ENCODE measurements around the gene PANX2. TPM values are rescaled to one million over a fixed set of nuclear protein-coding genes. Genes with fewer than 3 reads are reported as not detected.

Gene PANX2
- total and polyA plus RNA-seq, 5 donors from 2014 or later: not detected

Other genes starting within 250 kb of the PANX2 start
- 294 TPM for gene PIM3, start 210.0 kb upstream of the PANX2 start, total RNA-seq
- gene PIM3, start 210.0 kb upstream of the PANX2 start, polyA plus RNA-seq: 10 to 100 TPM; 34.0 to 47.1 (median 40.3) TPM
- gene IL17REL, start 158.0 kb upstream of the PANX2 start, total RNA-seq: 0.57 TPM
- gene IL17REL, start 158.0 kb upstream of the PANX2 start, polyA plus RNA-seq: under 1 TPM in 1 of 4 donors, not detected in 3; 0.07 TPM
- not detected for gene TTLL8, start 112.4 kb upstream of the PANX2 start, total RNA-seq
- gene TTLL8, start 112.4 kb upstream of the PANX2 start, polyA plus RNA-seq: not detected
- gene MLC1, start 85.3 kb upstream of the PANX2 start, total RNA-seq: 1.1 TPM
- under 1 TPM in 3 of 4 donors, not detected in 1; 0.20 to 0.87 (median 0.28) TPM for gene MLC1, start 85.3 kb upstream of the PANX2 start, polyA plus RNA-seq
- gene MOV10L1, start 80.7 kb upstream of the PANX2 start, total RNA-seq: not detected
- gene MOV10L1, start 80.7 kb upstream of the PANX2 start, polyA plus RNA-seq: not detected
- 115 TPM for gene TRABD, start 15.2 kb downstream of the PANX2 start, total RNA-seq
- 10 to 100 TPM; 33.0 to 47.6 (median 38.5) TPM for gene TRABD, start 15.2 kb downstream of the PANX2 start, polyA plus RNA-seq
- gene SELENOO, start 30.3 kb downstream of the PANX2 start, total RNA-seq: 31.9 TPM
- 1 to 10 TPM; 1.8 to 6.5 (median 3.3) TPM for gene SELENOO, start 30.3 kb downstream of the PANX2 start, polyA plus RNA-seq
- 132 TPM for gene TUBGCP6, start 74.3 kb downstream of the PANX2 start, total RNA-seq
- gene TUBGCP6, start 74.3 kb downstream of the PANX2 start, polyA plus RNA-seq: 10 to 100 TPM; 14.0 to 16.3 (median 14.2) TPM
- 125 TPM for gene HDAC10, start 80.5 kb downstream of the PANX2 start, total RNA-seq
- 10 to 100 TPM in 1 of 4 donors, 1 to 10 TPM in 3; 6.0 to 12.5 (median 7.3) TPM for gene HDAC10, start 80.5 kb downstream of the PANX2 start, polyA plus RNA-seq
- gene MAPK12, start 91.0 kb downstream of the PANX2 start, total RNA-seq: 2.0 TPM
- under 1 TPM in 2 of 4 donors, not detected in 2; 0.03 to 0.05 TPM for gene MAPK12, start 91.0 kb downstream of the PANX2 start, polyA plus RNA-seq
- gene MAPK11, start 99.6 kb downstream of the PANX2 start, total RNA-seq: 9.3 TPM
- gene MAPK11, start 99.6 kb downstream of the PANX2 start, polyA plus RNA-seq: under 1 TPM; 0.10 to 0.52 (median 0.21) TPM
- gene PLXNB2, start 136.9 kb downstream of the PANX2 start, total RNA-seq: 3.7 TPM
- gene PLXNB2, start 136.9 kb downstream of the PANX2 start, polyA plus RNA-seq: under 1 TPM in 3 of 4 donors, not detected in 1; 0.36 to 0.67 (median 0.42) TPM
- gene DENND6B, start 156.3 kb downstream of the PANX2 start, total RNA-seq: 2.1 TPM
- gene DENND6B, start 156.3 kb downstream of the PANX2 start, polyA plus RNA-seq: under 1 TPM; 0.48 to 0.69 (median 0.53) TPM
- 85.7 TPM for gene PPP6R2, start 172.6 kb downstream of the PANX2 start, total RNA-seq
- 10 to 100 TPM; 15.9 to 19.4 (median 17.2) TPM for gene PPP6R2, start 172.6 kb downstream of the PANX2 start, polyA plus RNA-seq

Data from CD4-positive, CD25-positive, alpha-beta regulatory T cell (primary cell).